H9 (cell line): ENCODE results near the gene IFI44. TPM values are rescaled to one million over a fixed set of nuclear protein-coding genes. Genes with fewer than 3 reads are reported as not detected.

Experiments
- DNase-seq: peaks from one replicate; pipeline ENCODE4 v3.0.0-alpha.2; 2017
- H2AFZ ChIP-seq: one replicate; pipeline ENCODE4 v1.6.1; 2013; ENCODE audit warnings: mild to moderate bottlenecking, low read length, control low read depth, moderate library complexity
- H2AK5ac ChIP-seq: 2 replicates; pipeline ENCODE4 v1.6.1; 2013; ENCODE audit warnings: low read length, control low read depth, mixed read lengths; ENCODE audit not compliant: insufficient read length
- H2BK120ac ChIP-seq: one replicate; pipeline ENCODE4 v1.6.1; 2013; ENCODE audit warnings: low read depth, mild to moderate bottlenecking, low read length, control low read depth, inconsistent platforms; ENCODE audit not compliant: poor library complexity, severe bottlenecking
- H2BK12ac ChIP-seq: 2 replicates; pipeline ENCODE4 v1.6.1; 2013; ENCODE audit warnings: low read length, control low read depth, mixed read lengths, low read depth; ENCODE audit not compliant: insufficient read length
- H2BK15ac ChIP-seq: 2 replicates; pipeline ENCODE4 v1.6.1; 2013; ENCODE audit warnings: low read depth, low read length, control low read depth
- H2BK20ac ChIP-seq: one replicate; pipeline ENCODE4 v1.6.1; 2013; ENCODE audit warnings: low read depth, mild to moderate bottlenecking, low read length, control low read depth, inconsistent platforms; ENCODE audit not compliant: poor library complexity, severe bottlenecking
- H2BK5ac ChIP-seq: 2 replicates; pipeline ENCODE4 v1.6.1; 2013; ENCODE audit warnings: low read length, control low read depth, mixed read lengths; ENCODE audit not compliant: insufficient read length
- H3K14ac ChIP-seq: 2 replicates; pipeline ENCODE4 v1.6.1; 2013; ENCODE audit warnings: low read length, control low read depth; ENCODE audit not compliant: insufficient read depth
- H3K18ac ChIP-seq: 2 replicates; pipeline ENCODE4 v1.6.1; 2013; ENCODE audit warnings: low read depth, mild to moderate bottlenecking, mixed read lengths, low read length, control low read depth; ENCODE audit not compliant: insufficient read length
- H3K23ac ChIP-seq: 2 replicates; pipeline ENCODE4 v1.6.1; 2013; ENCODE audit warnings: low read length, control low read depth, mixed read lengths, low read depth; ENCODE audit not compliant: insufficient read length
- H3K23me2 ChIP-seq: 2 replicates; pipeline ENCODE4 v1.6.1; 2013; ENCODE audit warnings: low read depth, mild to moderate bottlenecking, mixed read lengths, low read length, control low read depth; ENCODE audit not compliant: insufficient read length, poor library complexity, severe bottlenecking
- H3K27ac ChIP-seq: 2 replicates; pipeline ENCODE4 v1.5.1; 2013; ENCODE audit warnings: low read length, control low read depth, mixed read lengths, low read depth; ENCODE audit not compliant: insufficient read length
- H3K27me3 ChIP-seq: 2 replicates; pipeline ENCODE4 v1.6.1; 2013; ENCODE audit warnings: low read length, control low read depth, inconsistent platforms; ENCODE audit not compliant: insufficient read depth
- H3K4ac ChIP-seq: 2 replicates; pipeline ENCODE4 v1.6.1; 2013; ENCODE audit warnings: low read depth, mild to moderate bottlenecking, control low read depth, inconsistent platforms, low read length, moderate library complexity
- H3K4me1 ChIP-seq: 2 replicates; pipeline ENCODE4 v1.6.1; 2013; ENCODE audit warnings: low read length, control low read depth, inconsistent platforms; ENCODE audit not compliant: insufficient read depth
- H3K4me2 ChIP-seq: 2 replicates; pipeline ENCODE4 v1.6.1; 2013; ENCODE audit warnings: low read length, control low read depth, mixed read lengths; ENCODE audit not compliant: insufficient read length, insufficient read depth
- H3K56ac ChIP-seq: 2 replicates; pipeline ENCODE4 v1.6.1; 2013; ENCODE audit warnings: low read depth, mild to moderate bottlenecking, mixed read lengths, low read length, control low read depth; ENCODE audit not compliant: insufficient read length
- H3K79me1 ChIP-seq: 2 replicates; pipeline ENCODE4 v1.6.1; 2013; ENCODE audit warnings: low read depth, mild to moderate bottlenecking, moderate library complexity, low read length, control low read depth, inconsistent platforms; ENCODE audit not compliant: insufficient read depth, poor library complexity, severe bottlenecking
- H3K79me2 ChIP-seq: 2 replicates; pipeline ENCODE4 v1.6.1; 2013; ENCODE audit warnings: low read length, control low read depth, inconsistent platforms; ENCODE audit not compliant: insufficient read depth
- H3K9ac ChIP-seq: 2 replicates; pipeline ENCODE4 v1.6.1; 2013; ENCODE audit warnings: low read length, control low read depth, mixed read lengths; ENCODE audit not compliant: insufficient read length; ENCODE audit errors: extremely low read depth
- H3K9me3 ChIP-seq: one replicate; pipeline ENCODE4 v1.6.1; 2013; ENCODE audit warnings: low read depth, low read length, inconsistent platforms; ENCODE audit not compliant: control insufficient read depth
- H3T11ph ChIP-seq: one replicate; pipeline ENCODE4 v1.6.1; 2013; ENCODE audit warnings: mild to moderate bottlenecking, low read length, control low read depth, inconsistent platforms
- H4K20me1 ChIP-seq: one replicate; pipeline ENCODE4 v1.6.1; 2013; ENCODE audit not compliant: control insufficient read depth, insufficient read length, insufficient read depth
- H4K5ac ChIP-seq: 2 replicates; pipeline ENCODE4 v1.6.1; 2013; ENCODE audit warnings: low read depth, mild to moderate bottlenecking, mixed read lengths, low read length, control low read depth; ENCODE audit not compliant: insufficient read length
- H4K8ac ChIP-seq: replicated peaks from 2 replicates; pipeline ENCODE4 v1.6.1; 2013; ENCODE audit warnings: low read length, control low read depth, mixed read lengths, low read depth; ENCODE audit not compliant: insufficient read length
- H4K91ac ChIP-seq: 2 replicates; pipeline ENCODE4 v1.6.1; 2013; ENCODE audit warnings: low read depth, mild to moderate bottlenecking, moderate library complexity, mixed read lengths, low read length, control low read depth; ENCODE audit not compliant: insufficient read length
- H3K27ac Mint-ChIP-seq, 3 experiments: 2 replicates in 2 of 3; 3 replicates in 1 of 3; pipeline ENCODE4 v1.8.0; 2020 to 2021; ENCODE audit warnings: mixed read lengths in 3 of 3, mild to moderate bottlenecking in 1 of 3, moderate library complexity in 1 of 3
- H3K27me3 Mint-ChIP-seq: 2 replicates; pipeline ENCODE4 v1.8.0; 2021; ENCODE audit warnings: low read depth, mild to moderate bottlenecking, moderate library complexity, mixed read lengths
- H3K36me3 Mint-ChIP-seq, 3 experiments: 2 replicates in 2 of 3; 3 replicates in 1 of 3; pipeline ENCODE4 v1.8.0; 2020 to 2021; ENCODE audit warnings: low read depth in 3 of 3, mixed read lengths in 3 of 3; ENCODE audit not compliant: insufficient read depth in 1 of 3
- H3K4me1 Mint-ChIP-seq, 2 experiments: 2 replicates each; pipeline ENCODE4 v1.8.0; 2020; ENCODE audit warnings: mixed read lengths in 2 of 2
- H3K4me3 Mint-ChIP-seq, 2 experiments: 2 replicates in 1 of 2; 3 replicates in 1 of 2; pipeline ENCODE4 v1.8.0; 2020 to 2021; ENCODE audit warnings: mild to moderate bottlenecking in 2 of 2, mixed read lengths in 2 of 2, moderate library complexity in 1 of 2
- H3K9me3 Mint-ChIP-seq, 2 experiments: 2 replicates in 1 of 2; 3 replicates in 1 of 2; pipeline ENCODE4 v1.8.0; 2020; ENCODE audit warnings: mild to moderate bottlenecking in 2 of 2, mixed read lengths in 2 of 2, moderate library complexity in 1 of 2
- WGBS: extraction: QIAGEN DNeasy Blood & Tissue Kit; methylation state at CpG from one replicate; pipeline ENCODE4 v1.1.7; 2013; ENCODE audit warnings: missing lambda C conversion rate, low lambda C conversion rate, mixed read lengths; ENCODE audit not compliant: insufficient read length; ENCODE audit errors: extremely low coverage; 5-methylcytosine and 5-hydroxymethylcytosine counted together
- total RNA-seq: library from RNA; stranded (reverse); gene quantifications from 2 replicates; pipeline ENCODE4 v1.2.1, GENCODE V29; 2021
- TF ChIP-seq, protein P1 (sequence below): fragments of 200-600 bp; sonication (generic); conservative IDR thresholded peaks from 3 replicates; pipeline ENCODE4 v1.8.0; 2021; ENCODE audit warnings: antibody characterized with exemption, mild to moderate bottlenecking

The IFI44 gene
- total RNA-seq, 1 experiment from 2014 or later: not detected

- H3K27me3 Mint-ChIP-seq: peaks cover 16% of the 10 kb centered on the region
- Histone ChIP-seq H3K79me1 (no peaks in the 10 kb centered on the region), H4K20me1 (no peaks in the 10 kb centered on the region), H3K79me2 (no peaks in the 10 kb centered on the region), H3K27me3 (no peaks in the 10 kb centered on the region), H3K14ac (no peak within 1 kb of the TSS), H3K4me2 (no peak within 1 kb of the TSS), H4K8ac (no peak within 1 kb of the TSS), H2BK12ac (no peak within 1 kb of the TSS), H4K91ac (no peak within 1 kb of the TSS), H4K5ac (no peak within 1 kb of the TSS), H3K27ac (no peak within 1 kb of the TSS), H3K56ac (no peak within 1 kb of the TSS), H3K23me2 (no peaks in the 10 kb centered on the region), H2BK120ac (no peak within 1 kb of the TSS), H3K9ac (no peak within 1 kb of the TSS), H3K4ac (no peak within 1 kb of the TSS), H3K18ac (no peak within 1 kb of the TSS), H3K9me3 (no peaks in the 10 kb centered on the region), H3K23ac (no peak within 1 kb of the TSS), H3K4me1 (no peaks in the 10 kb centered on the region), H2AK5ac (no peak within 1 kb of the TSS), H2BK20ac (no peak within 1 kb of the TSS), H2AFZ (no peak within 1 kb of the TSS), H2BK5ac (no peak within 1 kb of the TSS), H3T11ph (no peak within 1 kb of the TSS), H2BK15ac (no peak within 1 kb of the TSS)
- no peak within 1 kb of the TSS; a peak in 1 of 7 replicates for H3K27ac Mint-ChIP-seq
- no peak within 1 kb of the TSS for H3K4me3 Mint-ChIP-seq
- H3K9me3 Mint-ChIP-seq: no peaks in the 10 kb centered on the region
- no CpG with 5 or more reads among the region's 9 CpGs for WGBS
- H3K4me1 Mint-ChIP-seq: peaks cover 0 to 6% of the 10 kb centered on the region in 2 experiments; a peak in 2 of 4 replicates
- no peak for DNase-seq
- TF ChIP-seq, protein P1, sequence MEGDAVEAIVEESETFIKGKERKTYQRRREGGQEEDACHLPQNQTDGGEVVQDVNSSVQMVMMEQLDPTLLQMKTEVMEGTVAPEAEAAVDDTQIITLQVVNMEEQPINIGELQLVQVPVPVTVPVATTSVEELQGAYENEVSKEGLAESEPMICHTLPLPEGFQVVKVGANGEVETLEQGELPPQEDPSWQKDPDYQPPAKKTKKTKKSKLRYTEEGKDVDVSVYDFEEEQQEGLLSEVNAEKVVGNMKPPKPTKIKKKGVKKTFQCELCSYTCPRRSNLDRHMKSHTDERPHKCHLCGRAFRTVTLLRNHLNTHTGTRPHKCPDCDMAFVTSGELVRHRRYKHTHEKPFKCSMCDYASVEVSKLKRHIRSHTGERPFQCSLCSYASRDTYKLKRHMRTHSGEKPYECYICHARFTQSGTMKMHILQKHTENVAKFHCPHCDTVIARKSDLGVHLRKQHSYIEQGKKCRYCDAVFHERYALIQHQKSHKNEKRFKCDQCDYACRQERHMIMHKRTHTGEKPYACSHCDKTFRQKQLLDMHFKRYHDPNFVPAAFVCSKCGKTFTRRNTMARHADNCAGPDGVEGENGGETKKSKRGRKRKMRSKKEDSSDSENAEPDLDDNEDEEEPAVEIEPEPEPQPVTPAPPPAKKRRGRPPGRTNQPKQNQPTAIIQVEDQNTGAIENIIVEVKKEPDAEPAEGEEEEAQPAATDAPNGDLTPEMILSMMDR: no peak
- H3K36me3 Mint-ChIP-seq: no peaks in the 10 kb centered on the region
These were observed 29.6 kb upstream of the IFI44 start, which contains the start of gene IFI44L for GRCh38 chr1:78619803-78620579. TSS of gene IFI44L (plus strand) at chr1:78620448. CDS start at chr1:78627916, 7,468 bp downstream.
